Measurements from ENCODE around the gene MAPKAPK2. TPM values are rescaled to one million over a fixed set of nuclear protein-coding genes. Genes with fewer than 3 reads are reported as not detected.

The MAPKAPK2 gene
- total and polyA plus RNA-seq, 2 donors (not counting 1 experiment from before 2014, with no cell fraction given), result 60.3 to 85.8 TPM

GRCh38 chr1:206687251-206687914 lies 2.7 kb downstream of the MAPKAPK2 start:
- Histone ChIP-seq H2AFZ (ENCODE audit: insufficient read depth, low read depth, low read length, poor library complexity, severe bottlenecking) (no peak overlapping the region), H3K27me3 (replicated peaks in 1 of 4; ENCODE audit: control extremely low read depth in 1 of 4, control insufficient read depth in 3 of 4, insufficient read depth in 4 of 4, low read length in 3 of 4) (no peaks in the 10 kb centered on the region), H4K20me1 (ENCODE audit: control insufficient read depth, insufficient read depth, low read length, poor library complexity, severe bottlenecking) (peaks cover 66% of the 10 kb centered on the region), H3K36me3 (replicated peaks in 1 of 2; ENCODE audit: control extremely low read depth in 1 of 2, control insufficient read depth in 1 of 2, extremely low read depth in 1 of 2, insufficient read depth in 2 of 2, low read length in 1 of 2) (no peaks in the 10 kb centered on the region), H3K4me3 (ENCODE audit: control extremely low read depth in 1 of 5, extremely low read depth in 1 of 5, insufficient read depth in 1 of 5, low read depth in 2 of 5, low read length in 4 of 5) (no peak overlapping the region), H3K4me1 (ENCODE audit: control insufficient read depth in 2 of 2, insufficient read depth in 2 of 2, low read length in 2 of 2) (peaks cover 38 to 62% of the 10 kb centered on the region in 2 donors), H3K4me2 (replicated peaks; ENCODE audit: low read depth, low read length, poor library complexity, severe bottlenecking) (peak overlapping the region; percentile 90), H3K9ac (ENCODE audit: low read length) (peak overlapping the region; percentile 87), H3K27ac (ENCODE audit: low read length in 2 of 2) (peak overlapping the region in 1 of 2 donors; percentile 86), H3K9me3 (ENCODE audit: control extremely low read depth in 1 of 3, control insufficient read depth in 2 of 3, insufficient read depth in 1 of 3, low read length in 2 of 3) (no peaks in the 10 kb centered on the region), H3K79me2 (ENCODE audit: control insufficient read depth, insufficient read depth, low read length) (peaks cover 79% of the 10 kb centered on the region)
- POLR2A ChIA-PET, result interaction anchor here (0.8 kb wide), 1 partner anchor 24 kb away, joined by 3 read pairs; no protein-coding TSS in a partner anchor
- TF ChIP-seq EZH2 (IDR thresholded peaks at IDR 0.05; ENCODE audit: borderline replicate concordance, insufficient read depth, low read depth, low read length, poor library complexity, severe bottlenecking), result no peak
- TF ChIP-seq, protein P1, sequence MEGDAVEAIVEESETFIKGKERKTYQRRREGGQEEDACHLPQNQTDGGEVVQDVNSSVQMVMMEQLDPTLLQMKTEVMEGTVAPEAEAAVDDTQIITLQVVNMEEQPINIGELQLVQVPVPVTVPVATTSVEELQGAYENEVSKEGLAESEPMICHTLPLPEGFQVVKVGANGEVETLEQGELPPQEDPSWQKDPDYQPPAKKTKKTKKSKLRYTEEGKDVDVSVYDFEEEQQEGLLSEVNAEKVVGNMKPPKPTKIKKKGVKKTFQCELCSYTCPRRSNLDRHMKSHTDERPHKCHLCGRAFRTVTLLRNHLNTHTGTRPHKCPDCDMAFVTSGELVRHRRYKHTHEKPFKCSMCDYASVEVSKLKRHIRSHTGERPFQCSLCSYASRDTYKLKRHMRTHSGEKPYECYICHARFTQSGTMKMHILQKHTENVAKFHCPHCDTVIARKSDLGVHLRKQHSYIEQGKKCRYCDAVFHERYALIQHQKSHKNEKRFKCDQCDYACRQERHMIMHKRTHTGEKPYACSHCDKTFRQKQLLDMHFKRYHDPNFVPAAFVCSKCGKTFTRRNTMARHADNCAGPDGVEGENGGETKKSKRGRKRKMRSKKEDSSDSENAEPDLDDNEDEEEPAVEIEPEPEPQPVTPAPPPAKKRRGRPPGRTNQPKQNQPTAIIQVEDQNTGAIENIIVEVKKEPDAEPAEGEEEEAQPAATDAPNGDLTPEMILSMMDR (IDR thresholded peaks at IDR 0.05), result no peak
- intact Hi-C loops (cut with micrococcal nuclease), result loop anchor here (2.0 kb wide), 3 partner anchors 15 to 75 kb away; partner anchors contain the start of gene EIF2D
- Mint-ChIP-seq H3K9me3 (ENCODE audit: insufficient read depth) (no peaks in the 10 kb centered on the region), H3K27me3 (no peaks in the 10 kb centered on the region), H3K4me3 (no peak overlapping the region), H3K27ac (no peak overlapping the region), H3K4me1 (peaks cover 82% of the 10 kb centered on the region)
- DNase-seq, result no peak
- ATAC-seq (ENCODE audit: low read depth), result no peak
- 84% methylated on average over 2 of the region's 7 CpGs for WGBS (ENCODE audit: insufficient coverage)
- CTCF ChIA-PET, result interaction anchor here (0.6 to 3.5 kb wide), 5 partner anchors 23 to 130 kb away, joined by 3 to 19 read pairs (median 4); no protein-coding TSS in a partner anchor

DNA sequence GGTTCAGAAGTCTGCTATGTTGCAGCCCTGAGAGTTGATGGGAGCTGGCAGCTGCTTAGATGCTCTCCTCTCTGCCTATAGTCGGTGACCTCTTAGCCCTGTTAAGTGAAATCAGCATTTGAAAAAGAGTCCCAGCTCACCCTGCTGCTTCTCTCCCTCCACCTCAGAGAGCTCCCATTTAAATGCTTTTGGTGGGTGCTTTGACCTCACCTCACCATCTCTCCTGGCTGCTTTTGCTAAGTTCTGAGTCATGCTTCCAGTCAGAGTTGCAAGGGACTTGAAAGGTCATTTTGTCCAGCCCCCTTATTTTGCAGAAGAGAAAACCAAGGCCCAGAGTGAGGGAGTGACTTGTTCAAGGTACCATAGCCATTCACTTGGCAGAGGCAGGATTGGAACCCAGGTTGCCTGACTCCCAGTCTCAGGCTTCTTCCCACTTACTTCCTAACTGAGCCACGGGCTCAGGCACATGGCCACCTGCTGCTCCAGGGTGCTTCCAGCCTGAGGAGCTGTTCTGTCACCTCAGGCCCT lies 3.3 kb downstream of the MAPKAPK2 start:
- ChIA-PET CTCF (interaction anchor here (0.6 to 3.5 kb wide), 7 partner anchors 24 to 225 kb away, joined by 3 to 19 read pairs (median 4); no protein-coding TSS in a partner anchor), POLR2A (interaction anchor here (0.6 to 1.1 kb wide), 3 partner anchors 8 to 27 kb away, joined by 3 to 6 read pairs (median 3); no protein-coding TSS in a partner anchor)
- Histone ChIP-seq H3K4me3 (ENCODE audit: control extremely low read depth in 1 of 5, extremely low read depth in 1 of 5, insufficient read depth in 1 of 5, low read depth in 2 of 5, low read length in 4 of 5) (no peak overlapping the region), H3K9me3 (ENCODE audit: control extremely low read depth in 1 of 3, control insufficient read depth in 2 of 3, insufficient read depth in 1 of 3, low read length in 2 of 3) (no peaks in the 10 kb centered on the region), H3K4me1 (ENCODE audit: control insufficient read depth in 2 of 2, insufficient read depth in 2 of 2, low read length in 2 of 2) (peaks cover 38 to 56% of the 10 kb centered on the region in 2 donors), H3K79me2 (ENCODE audit: control insufficient read depth, insufficient read depth, low read length) (peaks cover 85% of the 10 kb centered on the region), H3K36me3 (replicated peaks in 1 of 2; ENCODE audit: control extremely low read depth in 1 of 2, control insufficient read depth in 1 of 2, extremely low read depth in 1 of 2, insufficient read depth in 2 of 2, low read length in 1 of 2) (no peaks in the 10 kb centered on the region), H2AFZ (ENCODE audit: insufficient read depth, low read depth, low read length, poor library complexity, severe bottlenecking) (no peak overlapping the region), H4K20me1 (ENCODE audit: control insufficient read depth, insufficient read depth, low read length, poor library complexity, severe bottlenecking) (peaks cover 67% of the 10 kb centered on the region), H3K27ac (ENCODE audit: low read length in 2 of 2) (no peak overlapping the region), H3K9ac (ENCODE audit: low read length) (no peak overlapping the region), H3K27me3 (replicated peaks in 1 of 4; ENCODE audit: control extremely low read depth in 1 of 4, control insufficient read depth in 3 of 4, insufficient read depth in 4 of 4, low read length in 3 of 4) (no peaks in the 10 kb centered on the region), H3K4me2 (replicated peaks; ENCODE audit: low read depth, low read length, poor library complexity, severe bottlenecking) (no peak overlapping the region)
- Mint-ChIP-seq H3K4me1 (peaks cover 82% of the 10 kb centered on the region), H3K27ac (no peak overlapping the region), H3K27me3 (no peaks in the 10 kb centered on the region), H3K9me3 (ENCODE audit: insufficient read depth) (no peaks in the 10 kb centered on the region), H3K4me3 (peak overlapping the region; percentile 17)
- DNase-seq (no peak), ATAC-seq (ENCODE audit: low read depth) (no peak)
- intact Hi-C loops (cut with micrococcal nuclease), result loop anchor here (2.0 kb wide), 3 partner anchors 15 to 75 kb away; partner anchors contain the start of gene EIF2D
- WGBS (ENCODE audit: insufficient coverage), result 82% methylated on average over 2 of the region's 2 CpGs
- TF ChIP-seq EZH2 (IDR thresholded peaks at IDR 0.05; ENCODE audit: borderline replicate concordance, insufficient read depth, low read depth, low read length, poor library complexity, severe bottlenecking), result no peak
- TF ChIP-seq, protein P1 (IDR thresholded peaks at IDR 0.05), result no peak
